ENCODE results near the gene GNA15. TPM values are rescaled to one million over a fixed set of nuclear protein-coding genes. Genes with fewer than 3 reads are reported as not detected.

Gene GNA15
- polyA plus RNA-seq, 1 donor from 2014 or later: not detected

- H3K9me3 Mint-ChIP-seq: no peaks in the 10 kb centered on the region
- no peak overlapping the region for H3K4me3 Mint-ChIP-seq
- H3K27me3 Mint-ChIP-seq: peaks cover 14% of the 10 kb centered on the region
- no peak overlapping the region for H3K27ac Mint-ChIP-seq
- no peaks in the 10 kb centered on the region for H3K36me3 Mint-ChIP-seq
- H3K4me1 Mint-ChIP-seq: peaks cover 11 to 13% (median 13%) of the 10 kb centered on the region in 3 donors
Observed at GRCh38 chr19:3100747-3101730, 34.8 kb upstream of the GNA15 start.

DNA sequence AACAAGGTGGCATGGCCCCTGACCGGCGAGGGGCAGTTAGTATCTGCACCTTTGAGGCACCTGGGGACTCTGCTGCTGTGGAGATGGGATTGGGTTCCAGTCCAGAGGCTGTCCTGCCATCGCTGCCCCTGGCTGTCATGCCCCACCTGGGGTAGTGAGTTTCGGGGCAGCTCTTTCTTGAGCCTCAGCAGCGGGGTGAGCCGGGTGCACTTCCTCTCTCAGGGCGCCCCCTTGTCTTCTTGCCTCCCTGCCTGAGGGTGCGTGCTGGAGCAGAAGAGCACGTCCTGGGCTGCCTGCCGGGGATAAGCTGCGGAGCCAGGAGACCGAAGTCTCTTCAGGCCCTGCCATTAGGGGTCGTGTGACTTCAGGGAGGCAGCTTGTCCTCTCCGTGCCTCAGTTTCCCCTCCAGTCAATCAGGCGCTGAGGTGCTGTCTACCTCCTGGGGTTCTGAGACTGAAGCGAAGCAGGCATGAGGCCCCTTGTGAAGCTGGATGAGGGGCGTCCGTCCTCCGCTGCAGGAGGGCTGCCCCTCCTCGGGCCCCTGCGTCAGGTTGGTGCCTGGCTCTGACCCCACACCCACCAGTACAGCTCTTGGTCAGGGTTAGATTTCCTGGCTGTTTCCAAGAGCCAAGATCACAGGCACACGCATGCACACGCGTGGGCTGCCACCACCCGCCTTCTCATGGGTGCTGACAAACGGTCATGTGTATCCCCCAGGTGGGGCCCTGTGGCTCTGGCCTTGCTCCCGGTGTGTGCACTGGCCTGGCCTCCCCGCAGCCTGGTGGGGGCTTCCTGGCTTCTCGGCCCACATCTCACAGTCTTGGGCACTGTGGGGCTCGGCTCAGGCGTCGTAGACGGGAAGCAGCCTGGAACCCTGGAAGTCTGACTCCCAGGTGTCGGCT lies 33.3 kb upstream of the GNA15 start:
- Mint-ChIP-seq H3K9me3 (no peaks in the 10 kb centered on the region), H3K27me3 (peaks cover 7% of the 10 kb centered on the region), H3K4me1 (peaks cover 10 to 16% (median 11%) of the 10 kb centered on the region in 3 donors), H3K36me3 (no peaks in the 10 kb centered on the region), H3K27ac (no peak overlapping the region), H3K4me3 (no peak overlapping the region)

GRCh38 chr19:3104708-3104983 lies 31.2 kb upstream of the GNA15 start:
- Mint-ChIP-seq H3K36me3 (no peaks in the 10 kb centered on the region), H3K9me3 (no peaks in the 10 kb centered on the region), H3K4me3 (no peak overlapping the region), H3K27me3 (peaks cover 2% of the 10 kb centered on the region), H3K27ac (no peak overlapping the region), H3K4me1 (peaks cover 7 to 15% (median 9%) of the 10 kb centered on the region in 3 donors)

GRCh38 chr19:3105641-3106508 lies 30.0 kb upstream of the GNA15 start:
- H3K4me3 Mint-ChIP-seq: no peak overlapping the region
- peaks cover 7 to 15% (median 9%) of the 10 kb centered on the region in 3 donors for H3K4me1 Mint-ChIP-seq
- no peaks in the 10 kb centered on the region for H3K9me3 Mint-ChIP-seq
- no peak overlapping the region for H3K27ac Mint-ChIP-seq
- H3K27me3 Mint-ChIP-seq: peaks cover 2% of the 10 kb centered on the region
- no peaks in the 10 kb centered on the region for H3K36me3 Mint-ChIP-seq

- Mint-ChIP-seq H3K4me3 (no peak overlapping the region), H3K9me3 (no peaks in the 10 kb centered on the region), H3K27me3 (peaks cover 2% of the 10 kb centered on the region), H3K27ac (peak overlapping the region in 1 of 3 donors; percentile 41), H3K4me1 (peaks cover 7 to 13% (median 9%) of the 10 kb centered on the region in 3 donors), H3K36me3 (no peaks in the 10 kb centered on the region)
Observed at GRCh38 chr19:3106509-3107141, 29.2 kb upstream of the GNA15 start.

- H3K36me3 Mint-ChIP-seq: no peaks in the 10 kb centered on the region
- peaks cover 7 to 13% (median 9%) of the 10 kb centered on the region in 3 donors for H3K4me1 Mint-ChIP-seq
- H3K27me3 Mint-ChIP-seq: peaks cover 2% of the 10 kb centered on the region
- H3K4me3 Mint-ChIP-seq: no peak overlapping the region
- H3K27ac Mint-ChIP-seq: peak overlapping the region in 1 of 3 donors; percentile 41
- no peaks in the 10 kb centered on the region for H3K9me3 Mint-ChIP-seq
Observed at GRCh38 chr19:3107658-3108057, 28.2 kb upstream of the GNA15 start.

DNA sequence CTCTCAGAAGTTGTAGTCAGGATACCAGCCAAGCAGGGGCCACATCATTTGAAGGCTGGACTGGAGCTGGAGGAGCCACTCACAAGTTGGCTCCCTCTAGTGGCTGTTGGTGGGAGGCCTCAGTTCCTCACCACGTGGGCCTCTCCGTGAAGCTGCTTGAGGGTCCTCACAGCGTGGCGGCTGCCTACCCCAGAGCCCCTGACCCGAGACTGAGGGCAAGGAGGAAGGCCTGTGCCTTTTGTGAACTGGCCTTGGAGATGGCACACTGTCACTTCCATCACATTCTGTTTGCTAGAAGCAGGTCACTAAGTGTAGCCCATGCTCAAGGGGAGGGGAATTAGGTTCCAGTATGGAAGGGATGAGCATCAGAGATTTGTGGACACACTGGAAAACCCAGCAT lies 27.1 kb upstream of the GNA15 start:
- Mint-ChIP-seq H3K4me1 (peaks cover 7 to 13% (median 9%) of the 10 kb centered on the region in 3 donors), H3K27ac (peak overlapping the region in 1 of 3 donors; percentile 25), H3K9me3 (no peaks in the 10 kb centered on the region), H3K4me3 (peak overlapping the region in 1 of 4 donors; percentile 79), H3K27me3 (peaks cover 2% of the 10 kb centered on the region), H3K36me3 (no peaks in the 10 kb centered on the region)

DNA sequence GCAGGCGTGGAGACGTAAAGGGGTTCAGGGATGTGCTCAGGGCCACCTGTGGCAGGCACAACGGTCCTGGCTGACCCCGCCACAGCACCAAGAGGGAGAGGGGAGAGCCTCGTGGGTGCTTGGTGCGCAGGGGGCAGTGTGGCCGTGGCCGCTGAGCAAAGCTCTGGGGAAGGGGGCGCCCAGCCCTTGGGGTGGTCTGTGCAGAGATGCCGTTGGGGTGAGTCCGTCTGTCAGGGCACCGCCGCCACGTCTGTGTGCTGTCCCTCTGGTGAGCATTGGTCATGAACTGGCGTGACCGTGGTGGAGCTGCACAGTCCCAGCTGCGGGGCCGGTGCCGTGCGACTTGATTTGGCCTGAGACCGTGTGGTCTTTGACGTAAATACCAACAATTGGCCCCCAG lies 26.3 kb upstream of the GNA15 start:
- Mint-ChIP-seq H3K27me3 (no peaks in the 10 kb centered on the region), H3K27ac (peak overlapping the region in 1 of 3 donors; percentile 7), H3K36me3 (no peaks in the 10 kb centered on the region), H3K4me3 (no peak overlapping the region), H3K9me3 (no peaks in the 10 kb centered on the region), H3K4me1 (peaks cover 3 to 9% (median 4%) of the 10 kb centered on the region in 3 donors)

GRCh38 chr19:3110126-3110825 lies 25.6 kb upstream of the GNA15 start:
- Mint-ChIP-seq H3K27ac (peak overlapping the region in 2 of 3 donors; percentile 46 to 91), H3K27me3 (no peaks in the 10 kb centered on the region), H3K4me3 (no peak overlapping the region), H3K9me3 (no peaks in the 10 kb centered on the region), H3K4me1 (peaks cover 3 to 9% (median 4%) of the 10 kb centered on the region in 3 donors), H3K36me3 (no peaks in the 10 kb centered on the region)

- Mint-ChIP-seq H3K4me3 (no peak overlapping the region), H3K27me3 (no peaks in the 10 kb centered on the region), H3K36me3 (no peaks in the 10 kb centered on the region), H3K9me3 (no peaks in the 10 kb centered on the region), H3K27ac (no peak overlapping the region), H3K4me1 (peaks cover 3 to 7% (median 4%) of the 10 kb centered on the region in 3 donors)
Observed at GRCh38 chr19:3111586-3112247, 24.1 kb upstream of the GNA15 start.

DNA sequence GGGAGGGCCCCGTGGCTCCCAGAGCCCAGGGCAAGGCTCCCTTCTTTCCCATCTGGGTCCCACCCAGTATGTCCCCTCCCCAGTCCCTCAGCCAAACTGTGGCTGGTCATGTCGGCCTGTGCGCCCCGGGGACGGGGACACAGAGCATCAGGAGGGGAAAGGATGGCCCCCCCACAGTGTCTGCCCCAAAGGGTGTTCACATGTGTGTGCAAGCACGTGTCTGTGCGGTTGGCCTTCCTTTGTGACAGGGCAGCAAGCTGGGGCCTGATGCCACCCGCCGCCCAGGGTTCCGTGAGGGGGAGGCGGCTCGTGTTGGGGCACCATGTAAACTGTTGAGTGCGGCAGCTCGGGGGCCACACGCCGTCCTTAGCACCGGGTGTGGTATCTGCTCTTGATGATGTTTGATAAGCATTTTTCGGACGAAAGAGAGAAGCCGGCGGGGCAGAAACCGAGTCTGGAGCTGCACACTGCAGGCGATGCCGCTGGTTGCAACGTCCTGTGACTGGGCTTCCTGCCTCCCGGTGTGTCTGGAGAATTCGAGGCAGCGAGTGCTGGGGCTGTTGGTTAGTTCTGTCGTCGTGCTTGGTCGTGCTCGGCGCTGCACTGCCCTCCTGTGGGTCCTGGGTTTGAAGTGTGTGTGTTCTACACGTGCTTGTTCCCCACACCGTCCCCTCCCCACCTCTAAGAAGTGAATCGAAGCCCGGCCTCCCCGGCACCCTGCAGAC lies 23.3 kb upstream of the GNA15 start:
- Mint-ChIP-seq H3K27ac (no peak overlapping the region), H3K9me3 (no peaks in the 10 kb centered on the region), H3K27me3 (no peaks in the 10 kb centered on the region), H3K36me3 (no peaks in the 10 kb centered on the region), H3K4me3 (no peak overlapping the region), H3K4me1 (peaks cover 3 to 7% (median 4%) of the 10 kb centered on the region in 3 donors)

- Mint-ChIP-seq H3K4me1 (peaks cover 3 to 7% (median 4%) of the 10 kb centered on the region in 3 donors), H3K36me3 (no peaks in the 10 kb centered on the region), H3K9me3 (no peaks in the 10 kb centered on the region), H3K27ac (no peak overlapping the region), H3K4me3 (no peak overlapping the region), H3K27me3 (no peaks in the 10 kb centered on the region)
Observed at GRCh38 chr19:3113100-3114017, 22.5 kb upstream of the GNA15 start.
